CD4-positive, alpha-beta memory T cell (primary cell): ENCODE measurements around the gene CLEC3A. TPM values are rescaled to one million over a fixed set of nuclear protein-coding genes. Genes with fewer than 3 reads are reported as not detected.

ENCODE experiments used
- CTCF ChIA-PET: fragments of 350-600 bp; sonication (Branson Sonifier 250); formaldehyde crosslinking; loops from one replicate; lab custom pipeline; 2021; ENCODE audit warnings: inconsistent platforms; ENCODE audit not compliant: partially characterized antibody; lab: Charles Lee
- POLR2A ChIA-PET: fragments of 350-600 bp; sonication (Branson Sonifier 250); formaldehyde crosslinking; loops from one replicate; lab custom pipeline; 2021; ENCODE audit not compliant: partially characterized antibody; lab: Charles Lee
- DNase-seq, 5 donors: peaks; one replicate each; pipeline versions ENCODE4 v3.0.0 to v3.0.0-alpha.2; 2020 to 2022; ENCODE audit warnings: mixed read lengths in 1 of 5
- H3K27ac ChIP-seq: one replicate; pipeline ENCODE4 v1.7.0; 2013; ENCODE audit warnings: low read depth, low read length
- H3K27me3 ChIP-seq: 2 replicates; pipeline ENCODE4 v1.7.0; 2013; ENCODE audit warnings: mild to moderate bottlenecking, low read length, moderate library complexity; ENCODE audit not compliant: insufficient read depth
- H3K36me3 ChIP-seq: 2 replicates; pipeline ENCODE4 v1.7.0; 2013; ENCODE audit warnings: mild to moderate bottlenecking, low read length, moderate library complexity; ENCODE audit not compliant: insufficient read depth
- H3K4me1 ChIP-seq: 2 replicates; pipeline ENCODE4 v1.7.0; 2013; ENCODE audit warnings: mild to moderate bottlenecking, low read length, moderate library complexity; ENCODE audit not compliant: insufficient read depth
- H3K4me3 ChIP-seq, 2 donors: one replicate each; pipeline ENCODE4 v1.7.0; 2013; ENCODE audit warnings: low read length in 2 of 2, mild to moderate bottlenecking in 1 of 2
- H3K9me3 ChIP-seq, 2 donors: one replicate each; pipeline ENCODE4 v1.7.0; 2013; ENCODE audit warnings: low read length in 2 of 2, control low read depth in 1 of 2; ENCODE audit not compliant: control insufficient read depth in 1 of 2
- H3K27ac Mint-ChIP-seq, 7 donors: one replicate each; pipeline ENCODE4 v1.8.0; 2020 to 2021; ENCODE audit warnings: mixed read lengths in 7 of 7, mild to moderate bottlenecking in 6 of 7, inconsistent platforms in 3 of 7, moderate library complexity in 3 of 7
- H3K27me3 Mint-ChIP-seq, 2 donors: one replicate each; pipeline ENCODE4 v1.8.0; 2020 to 2021; ENCODE audit warnings: mixed read lengths in 2 of 2
- H3K36me3 Mint-ChIP-seq, 2 donors: one replicate each; pipeline ENCODE4 v1.8.0; 2020 to 2021; ENCODE audit warnings: mixed read lengths in 2 of 2, inconsistent platforms in 1 of 2, mild to moderate bottlenecking in 1 of 2
- H3K4me1 Mint-ChIP-seq, 4 donors: one replicate each; pipeline ENCODE4 v1.8.0; 2020 to 2021; ENCODE audit warnings: mixed read lengths in 4 of 4, mild to moderate bottlenecking in 1 of 4
- H3K4me3 Mint-ChIP-seq, 8 donors: one replicate each; pipeline ENCODE4 v1.8.0; 2020 to 2021; ENCODE audit warnings: mixed read lengths in 8 of 8, mild to moderate bottlenecking in 7 of 8, moderate library complexity in 6 of 8, inconsistent platforms in 3 of 8
- H3K9me3 Mint-ChIP-seq, 8 donors: one replicate each; pipeline ENCODE4 v1.8.0; 2020 to 2021; ENCODE audit warnings: mixed read lengths in 8 of 8, mild to moderate bottlenecking in 5 of 8, inconsistent platforms in 3 of 8, moderate library complexity in 1 of 8
- intact Hi-C: fragments of 100-400 bp; cut with micrococcal nuclease; formaldehyde crosslinking; loops from one replicate; pipeline ENCODE4 v1.15.1; 2023
- polyA plus RNA-seq, 2 donors: library from polyadenylated mRNA; unstranded; fragments of 300-500 nt; fragmentation: Illumina TruSeq; gene quantifications; one replicate each; pipeline ENCODE4 v1.2.3, GENCODE V29; 2021
- total RNA-seq, 2 experiments: library from RNA; stranded (reverse); gene quantifications; one replicate each; pipeline ENCODE4 v1.2.3, GENCODE V29; 2021

CLEC3A gene
- total and polyA plus RNA-seq, 4 experiments from 2014 or later = not detected

GRCh38 chr16:78075800-78076199 lies 53.5 kb downstream of the CLEC3A start:
- intact Hi-C loops = no loop called here
- Histone ChIP-seq H3K36me3 (no peaks in the 10 kb centered on the region), H3K27me3 (no peaks in the 10 kb centered on the region), H3K27ac (no peak overlapping the region), H3K9me3 (no peaks in the 10 kb centered on the region), H3K4me3 (no peak overlapping the region), H3K4me1 (no peaks in the 10 kb centered on the region)
- POLR2A ChIA-PET = no interaction called here
- peaks cover 6 to 14% of the 10 kb centered on the region in 2 donors for H3K27me3 Mint-ChIP-seq
- no peak overlapping the region for H3K27ac Mint-ChIP-seq
- H3K36me3 Mint-ChIP-seq = no peaks in the 10 kb centered on the region
- CTCF ChIA-PET = no interaction called here
- H3K4me1 Mint-ChIP-seq = no peaks in the 10 kb centered on the region
- H3K9me3 Mint-ChIP-seq = peaks cover 0 to 2% (median 0%) of the 10 kb centered on the region in 8 donors
- H3K4me3 Mint-ChIP-seq = no peak overlapping the region
- no peak for DNase-seq

- ChIA-PET CTCF (no interaction called here), POLR2A (no interaction called here)
- Histone ChIP-seq H3K27ac (no peak overlapping the region), H3K4me1 (no peaks in the 10 kb centered on the region), H3K9me3 (no peaks in the 10 kb centered on the region), H3K36me3 (no peaks in the 10 kb centered on the region), H3K4me3 (no peak overlapping the region), H3K27me3 (no peaks in the 10 kb centered on the region)
- DNase-seq = no peak
- Mint-ChIP-seq H3K4me1 (no peaks in the 10 kb centered on the region), H3K27me3 (peaks cover 8 to 10% of the 10 kb centered on the region in 2 donors), H3K36me3 (no peaks in the 10 kb centered on the region), H3K9me3 (peaks cover 0 to 2% (median 0%) of the 10 kb centered on the region in 8 donors), H3K27ac (no peak overlapping the region), H3K4me3 (no peak overlapping the region)
- intact Hi-C loops = no loop called here
These were observed 59.0 kb downstream of the CLEC3A start for GRCh38 chr16:78081341-78081740.

Other genes with a start within 250 kb of the CLEC3A start
- not detected for gene VAT1L, start 234.0 kb upstream of the CLEC3A start, total RNA-seq
- not detected for gene VAT1L, start 234.0 kb upstream of the CLEC3A start, polyA plus RNA-seq
- 10 to 100 TPM; 21.9 to 23.1 TPM for gene WWOX, start 77.1 kb downstream of the CLEC3A start, total RNA-seq
- gene WWOX, start 77.1 kb downstream of the CLEC3A start, polyA plus RNA-seq = 10 to 100 TPM; 10.4 to 13.2 TPM